NT2/D1 (cell line): ENCODE results near the gene CTNNA2.

Source experiments
- SUZ12 ChIP-seq: IDR thresholded peaks from 2 replicates; pipeline ENCODE4 v1.6.1; 2011; ENCODE audit not compliant: insufficient read length, insufficient read depth; ENCODE audit errors: extremely low read depth
- YY1 ChIP-seq: IDR thresholded peaks from 2 replicates; pipeline ENCODE4 v1.6.1; 2011; ENCODE audit not compliant: insufficient read length, insufficient read depth
- ZNF274 ChIP-seq: IDR thresholded peaks from 2 replicates; pipeline ENCODE4 v1.6.1; 2011; ENCODE audit warnings: mild to moderate bottlenecking, low read depth, low read length

DNA sequence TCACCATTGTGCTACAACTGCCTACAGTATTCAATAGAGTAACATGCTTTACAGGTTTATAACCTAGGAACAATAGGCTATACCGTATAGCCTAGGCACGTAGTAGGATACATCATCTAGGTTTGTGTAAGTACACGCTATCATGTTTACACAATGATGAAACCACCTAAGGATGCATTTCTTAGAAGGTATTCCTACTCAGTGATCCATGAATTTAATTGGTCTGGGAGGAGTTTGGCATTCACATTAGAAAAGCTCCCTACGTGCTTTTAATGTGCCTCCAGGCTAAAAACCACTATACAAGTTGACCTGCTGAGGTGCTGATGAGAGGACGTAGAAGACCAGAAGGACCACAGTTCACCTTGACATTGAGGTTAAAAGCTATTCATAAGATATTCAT lies 946.2 kb downstream of the CTNNA2 start:
- TF ChIP-seq YY1 = no peak
- no peak for TF ChIP-seq SUZ12
- no peak for TF ChIP-seq ZNF274
